Activated CD4-positive, alpha-beta T cell treated with anti-CD3 and anti-CD28 coated beads for 24 hours (primary cell): ENCODE results near the gene CACNA1G.
A peak's percentile ranks its signal among the peaks of the same experiment; 100 is the strongest.

Experiments
- DNase-seq, 2 donors: peaks; one replicate each; pipeline ENCODE4 v3.0.0-alpha.2; 2020; ENCODE audit warnings: low read depth in 2 of 2

CACNA1G gene

DNA sequence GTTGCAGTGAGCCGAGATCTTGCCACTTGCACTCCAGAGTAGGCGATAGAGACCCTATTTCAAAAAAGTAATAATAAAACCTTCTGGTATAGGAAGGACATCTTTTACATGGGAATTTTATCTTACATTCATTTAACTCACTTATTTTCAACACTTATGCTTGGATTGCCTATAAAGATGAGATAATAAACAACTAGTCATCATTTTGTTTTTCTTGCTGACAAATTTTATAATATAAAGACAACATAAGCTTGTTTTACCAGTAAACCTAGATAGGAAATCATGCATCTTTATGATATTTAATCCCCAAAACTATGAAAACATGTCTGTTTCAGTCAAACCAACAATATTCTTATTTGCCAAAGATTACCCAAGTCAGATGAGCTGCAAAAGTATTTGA, 91.1 kb downstream of the CACNA1G start:
- no peak for DNase-seq

DNA sequence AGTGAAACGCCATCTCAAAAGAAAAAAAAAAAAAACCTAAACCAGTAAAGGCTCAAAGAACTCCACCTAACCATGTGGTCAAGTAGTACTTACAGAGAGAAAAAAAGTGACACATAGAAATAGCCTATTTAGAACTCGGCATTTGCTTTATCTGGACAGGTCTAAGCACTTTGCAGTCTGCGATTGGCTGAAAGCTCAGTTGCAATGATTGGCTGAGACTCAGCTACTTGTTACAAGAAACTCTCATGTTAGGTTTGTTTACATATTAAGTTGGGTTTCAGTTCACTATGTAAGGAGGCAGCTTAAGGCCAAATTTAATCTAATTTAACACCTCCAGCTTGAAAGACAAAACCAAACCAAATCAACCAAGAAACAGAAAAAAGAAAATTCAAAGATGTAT, 93.2 kb downstream of the CACNA1G start:
- no peak for DNase-seq

DNA sequence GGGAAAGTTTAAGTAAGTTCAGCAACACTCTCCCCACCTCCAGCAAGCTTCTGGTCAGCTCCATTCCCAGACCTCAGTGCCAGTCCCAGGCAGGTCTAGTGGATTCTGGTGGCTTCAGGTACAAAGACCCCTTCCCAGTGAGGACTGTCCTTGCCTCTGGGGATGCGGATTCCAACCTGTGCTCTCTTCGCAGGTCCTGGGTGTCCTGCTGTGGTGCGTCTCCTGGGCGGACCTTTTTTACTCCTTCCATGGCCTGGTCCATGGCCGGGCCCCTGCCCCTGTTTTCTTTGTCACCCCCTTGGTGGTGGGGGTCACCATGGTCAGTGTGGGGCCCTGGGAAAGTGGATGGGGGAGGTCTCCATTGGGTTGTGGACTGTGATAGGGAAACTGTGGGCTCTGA, 96.0 kb downstream of the CACNA1G start:
- no peak for DNase-seq

DNA sequence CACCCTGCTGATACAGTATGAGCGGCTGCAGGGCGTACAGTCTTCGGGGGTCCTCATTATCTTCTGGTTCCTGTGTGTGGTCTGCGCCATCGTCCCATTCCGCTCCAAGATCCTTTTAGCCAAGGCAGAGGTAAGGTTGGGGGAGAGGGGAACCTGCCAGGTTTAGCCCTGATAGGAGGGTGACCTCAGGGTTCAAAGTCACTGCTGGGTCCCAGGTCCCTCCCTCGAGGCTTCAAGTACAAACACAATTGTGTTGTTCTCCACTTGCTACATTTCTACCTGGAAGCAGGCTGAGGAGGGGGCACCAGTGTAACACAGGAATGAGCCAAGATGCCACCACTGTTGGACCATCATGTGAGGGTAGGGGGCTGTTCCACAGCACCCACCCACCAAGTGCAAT, 96.5 kb downstream of the CACNA1G start:
- no peak for DNase-seq

DNA sequence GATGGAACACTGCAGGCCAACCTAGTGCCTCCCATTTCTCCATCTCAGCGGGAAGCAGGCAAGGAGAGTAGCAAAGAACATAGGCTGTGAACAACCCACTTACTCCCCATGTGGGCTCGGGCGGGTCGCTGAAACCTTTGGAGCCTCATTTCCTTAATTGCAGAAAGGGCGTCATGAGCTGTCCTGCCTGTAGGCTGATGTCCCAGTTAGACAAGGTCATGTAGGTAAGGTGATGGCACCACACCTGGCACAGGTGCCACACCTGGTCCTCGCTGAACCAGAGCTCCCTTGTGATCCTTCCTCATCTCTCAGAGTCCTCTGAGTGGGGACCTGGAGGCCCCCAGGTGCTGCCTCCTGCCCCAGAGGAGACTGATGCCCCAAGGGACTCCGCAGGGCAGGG, 97.1 kb downstream of the CACNA1G start:
- DNase-seq = no peak

DNA sequence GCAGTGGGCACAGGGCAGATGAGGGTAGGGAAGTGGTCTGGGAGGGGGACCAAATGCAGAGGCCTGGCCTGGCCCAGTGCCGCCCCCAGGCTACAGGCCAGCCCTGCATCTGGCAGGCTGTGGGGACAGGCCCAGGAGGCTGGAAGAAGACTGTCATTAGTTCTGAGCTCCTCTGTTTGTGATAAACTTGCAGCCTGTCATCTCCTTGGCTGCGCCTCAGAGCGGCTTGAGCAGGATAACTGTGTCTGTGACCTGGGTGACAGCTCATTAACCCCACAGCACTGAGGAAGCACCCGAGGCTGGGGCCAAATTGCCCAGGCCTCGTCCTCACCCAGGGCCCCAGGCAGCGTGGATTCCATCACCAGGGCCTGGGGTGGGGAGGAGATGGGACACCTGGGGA, 98.1 kb downstream of the CACNA1G start:
- no peak for DNase-seq

DNA sequence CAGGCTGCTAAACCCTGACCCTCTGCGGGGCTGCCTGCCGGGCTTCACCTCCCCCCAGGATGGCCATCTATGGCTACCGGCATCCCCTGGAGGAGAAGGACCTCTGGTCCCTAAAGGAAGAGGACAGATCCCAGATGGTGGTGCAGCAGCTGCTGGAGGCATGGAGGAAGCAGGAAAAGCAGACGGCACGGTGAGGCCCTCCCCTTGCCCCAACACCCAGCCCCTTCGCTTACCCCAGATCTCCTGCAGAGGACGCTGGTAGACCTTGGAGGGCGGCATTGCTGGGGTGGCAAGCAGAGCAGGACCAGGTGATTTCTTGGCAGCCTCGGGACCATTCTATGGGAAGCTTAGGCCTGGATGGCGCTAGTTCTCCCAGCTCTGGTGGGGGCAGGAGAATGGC, 98.7 kb downstream of the CACNA1G start:
- no peak for DNase-seq

DNA sequence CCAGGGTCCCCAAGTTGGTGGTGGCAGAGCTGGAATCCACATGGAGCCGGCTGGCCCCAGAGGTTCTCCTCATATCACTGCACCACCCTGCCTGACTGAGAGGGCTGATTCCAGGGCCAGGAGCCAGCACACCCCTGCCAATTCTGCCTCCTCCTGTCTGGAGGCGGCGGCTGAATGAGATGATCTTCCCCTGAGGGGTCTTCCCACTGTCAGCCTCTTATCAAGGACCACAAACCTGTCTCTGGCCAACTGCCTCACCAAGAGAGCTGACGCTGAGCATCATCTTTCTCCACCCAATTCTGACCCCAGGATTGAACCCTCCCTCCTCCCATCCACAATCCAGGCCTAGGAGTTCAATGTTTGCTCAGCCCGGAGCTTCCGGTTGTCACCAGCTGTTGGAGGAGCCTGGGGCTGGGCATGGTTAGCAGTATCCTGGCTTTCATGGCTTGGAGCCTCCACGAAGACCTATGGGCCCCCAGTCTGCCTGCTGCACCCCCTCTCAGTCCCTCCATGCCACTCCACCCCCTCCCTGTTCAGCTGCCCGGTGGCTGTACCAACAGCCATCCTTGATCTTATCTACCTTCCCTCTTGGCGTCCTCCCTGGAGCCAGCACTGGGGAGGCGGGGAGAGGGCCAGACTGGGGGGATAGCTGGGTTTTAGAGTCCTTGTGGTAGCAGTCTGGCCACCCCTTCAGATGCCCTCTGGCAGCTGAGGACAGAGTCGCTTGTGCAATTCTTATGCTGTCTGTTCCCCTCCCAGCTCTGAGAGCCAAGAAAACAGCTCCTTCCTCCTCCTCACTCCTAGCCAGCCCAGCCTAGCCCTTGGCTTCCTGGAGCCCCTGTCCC, 99.7 kb downstream of the CACNA1G start:
- no peak for DNase-seq

DNA sequence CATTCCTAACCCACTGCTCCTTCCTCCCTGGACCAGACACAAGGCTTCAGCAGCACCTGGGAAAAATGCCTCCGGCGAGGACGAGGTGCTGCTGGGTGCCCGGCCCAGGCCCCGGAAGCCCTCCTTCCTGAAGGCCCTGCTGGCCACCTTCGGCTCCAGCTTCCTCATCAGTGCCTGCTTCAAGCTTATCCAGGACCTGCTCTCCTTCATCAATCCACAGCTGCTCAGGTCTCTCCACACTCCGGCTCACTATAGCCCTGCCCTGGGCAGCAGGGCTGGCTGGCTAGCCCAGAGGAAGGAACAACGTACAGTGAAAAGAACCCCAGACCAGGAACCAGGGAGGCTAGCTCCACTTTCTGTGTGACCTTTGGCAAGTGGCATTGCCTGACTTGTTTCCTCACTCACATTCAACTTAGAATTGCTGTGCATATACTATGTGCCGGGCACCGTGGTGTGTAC, 100.4 kb downstream of the CACNA1G start:
- DNase-seq = no peak

DNA sequence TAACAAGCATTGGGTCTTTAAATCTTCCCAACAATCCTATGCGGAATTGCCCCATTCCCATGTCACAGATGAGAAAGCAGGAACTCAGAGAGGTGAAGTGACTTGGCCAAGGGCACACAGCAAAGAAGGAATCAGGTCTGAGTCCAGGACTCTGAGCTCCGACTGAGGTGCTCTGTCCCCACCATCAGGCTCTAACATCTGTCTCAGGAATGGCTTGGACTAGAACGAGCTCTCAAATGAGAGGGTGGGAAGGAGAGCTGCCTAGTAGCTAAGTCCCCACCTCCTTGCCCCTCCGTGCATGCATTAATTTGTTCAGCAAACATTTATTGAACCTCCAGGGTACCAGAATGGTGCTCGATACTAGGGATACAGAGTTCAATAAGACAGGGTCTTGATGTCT, 100.8 kb downstream of the CACNA1G start:
- DNase-seq = no peak

DNA sequence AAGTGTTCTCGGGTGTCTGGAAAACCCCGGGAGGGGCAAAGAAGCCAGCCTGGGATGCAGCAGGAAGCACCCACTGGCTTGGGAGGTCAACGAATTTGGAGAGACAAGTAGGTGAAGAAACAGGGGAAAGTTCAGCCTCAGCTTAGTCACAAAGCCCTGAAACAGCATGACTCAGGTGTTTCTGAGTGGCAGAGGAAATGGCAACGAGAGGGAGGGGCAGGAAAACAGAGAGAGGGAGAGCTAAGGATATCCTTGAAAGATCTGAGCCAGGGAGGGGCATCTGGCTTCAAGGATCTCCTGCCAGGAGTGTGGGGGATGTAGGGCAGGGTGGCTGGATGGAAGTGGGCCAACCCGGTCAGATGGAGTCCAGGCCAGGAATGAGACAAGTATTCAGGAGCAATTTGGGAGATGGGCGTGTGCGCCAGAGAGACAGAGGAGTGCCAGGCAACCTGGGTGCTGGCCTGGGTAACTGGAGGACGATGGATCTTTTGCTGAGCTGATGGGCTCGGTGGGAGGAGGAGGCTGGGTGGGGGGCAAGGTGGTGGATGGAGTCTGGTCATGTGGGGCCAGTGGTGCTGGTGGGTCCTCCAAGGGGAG, 101.4 kb downstream of the CACNA1G start:
- DNase-seq = peak; percentile 9 to 10

DNA sequence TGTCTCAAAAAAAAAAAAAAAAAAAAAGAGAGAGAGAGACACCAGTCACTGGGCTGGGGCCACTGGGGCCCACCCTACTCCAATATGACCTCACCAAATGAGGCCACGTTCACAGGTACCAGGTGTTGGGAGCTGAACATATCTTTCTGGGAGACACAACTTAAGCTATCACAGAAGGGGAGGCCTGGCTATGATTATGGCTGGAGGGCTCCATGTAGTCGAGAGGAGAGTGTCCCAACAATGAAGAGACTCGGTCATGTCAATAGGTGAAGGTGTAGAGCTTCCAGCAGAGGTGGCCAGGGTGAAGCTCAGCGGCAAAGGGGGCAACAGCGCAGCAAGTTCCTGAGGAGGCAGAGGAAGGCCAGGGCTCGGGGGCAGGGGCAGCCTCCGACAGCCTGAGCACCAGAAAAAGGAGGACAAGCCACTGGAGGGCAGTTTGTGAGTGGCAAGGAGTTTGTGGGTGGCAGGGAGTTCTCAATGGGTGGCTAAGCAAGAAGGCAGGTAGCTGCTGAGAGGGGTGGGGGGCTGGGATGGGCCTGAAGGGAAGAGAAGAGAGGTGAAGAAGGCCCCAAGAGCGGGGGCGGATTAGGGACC, 102.2 kb downstream of the CACNA1G start:
- no peak for DNase-seq

DNA sequence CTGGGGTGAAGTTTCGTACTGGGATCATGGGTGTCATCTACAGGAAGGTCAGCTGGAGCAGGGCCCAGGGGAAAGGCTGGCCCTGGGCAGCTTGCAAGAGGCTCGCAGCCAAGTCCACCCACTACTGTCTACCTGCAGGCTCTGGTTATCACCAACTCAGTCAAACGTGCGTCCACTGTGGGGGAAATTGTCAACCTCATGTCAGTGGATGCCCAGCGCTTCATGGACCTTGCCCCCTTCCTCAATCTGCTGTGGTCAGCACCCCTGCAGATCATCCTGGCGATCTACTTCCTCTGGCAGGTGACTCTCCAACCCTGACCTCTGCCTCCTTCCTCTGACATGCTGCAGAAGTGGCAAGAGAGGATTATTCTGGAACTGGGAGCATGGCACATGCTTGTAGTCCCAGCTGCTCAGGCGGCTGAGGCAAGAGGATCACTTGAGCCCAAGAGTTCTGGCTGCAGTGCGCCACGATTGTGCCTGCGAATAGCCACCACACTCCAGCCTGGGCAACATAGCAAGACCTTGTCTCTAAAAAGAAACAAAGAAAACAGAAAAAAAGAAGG, 103.4 kb downstream of the CACNA1G start:
- no peak for DNase-seq

DNA sequence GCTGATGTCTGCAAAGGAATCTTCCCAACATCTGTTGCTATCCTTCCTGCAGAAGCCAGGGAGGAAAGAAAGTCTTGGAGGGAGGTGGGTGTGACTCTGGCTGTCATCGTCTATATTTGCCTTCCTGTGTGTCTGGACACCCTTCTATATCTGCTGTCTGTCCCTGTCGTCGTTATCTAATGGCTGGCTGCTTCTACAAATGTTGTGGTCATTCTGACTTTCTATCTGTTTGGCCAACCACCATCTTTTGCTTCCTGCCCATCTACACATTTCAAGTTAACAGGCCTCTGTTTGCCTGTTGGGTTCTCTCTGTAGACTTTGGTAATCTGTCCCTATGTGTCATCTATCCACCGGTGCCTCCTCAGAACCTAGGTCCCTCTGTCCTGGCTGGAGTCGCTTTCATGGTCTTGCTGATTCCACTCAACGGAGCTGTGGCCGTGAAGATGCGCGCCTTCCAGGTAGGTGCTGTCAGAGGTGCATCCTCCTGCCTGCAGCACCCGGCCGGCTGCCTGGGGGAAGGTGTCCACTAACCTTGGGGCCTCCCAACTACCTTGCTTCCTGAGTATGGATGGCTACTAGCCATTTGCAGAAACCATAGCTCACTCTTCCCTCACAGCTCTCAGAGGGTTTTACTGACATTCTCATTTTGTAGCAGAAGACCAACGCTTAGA, 104.4 kb downstream of the CACNA1G start:
- no peak for DNase-seq

DNA sequence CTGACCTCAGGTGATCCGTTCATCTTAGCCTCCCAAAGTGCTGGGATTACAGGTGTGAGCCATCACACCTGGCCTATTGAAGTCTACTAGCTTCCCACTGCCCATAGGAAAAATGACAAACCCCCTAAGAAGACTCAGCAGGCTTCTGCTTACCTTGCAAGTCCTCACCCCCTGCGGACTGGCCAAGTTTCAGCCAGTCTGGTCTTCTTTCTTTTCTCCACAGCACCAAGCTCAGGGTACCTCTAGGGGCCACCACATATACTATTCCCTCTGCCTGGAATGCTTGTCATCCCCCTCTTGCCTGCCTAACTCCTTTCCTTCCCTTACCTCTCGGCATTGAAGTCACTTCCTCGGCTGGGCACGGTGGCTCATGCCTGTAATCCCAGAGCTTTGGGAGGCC, 105.3 kb downstream of the CACNA1G start:
- no peak for DNase-seq

DNA sequence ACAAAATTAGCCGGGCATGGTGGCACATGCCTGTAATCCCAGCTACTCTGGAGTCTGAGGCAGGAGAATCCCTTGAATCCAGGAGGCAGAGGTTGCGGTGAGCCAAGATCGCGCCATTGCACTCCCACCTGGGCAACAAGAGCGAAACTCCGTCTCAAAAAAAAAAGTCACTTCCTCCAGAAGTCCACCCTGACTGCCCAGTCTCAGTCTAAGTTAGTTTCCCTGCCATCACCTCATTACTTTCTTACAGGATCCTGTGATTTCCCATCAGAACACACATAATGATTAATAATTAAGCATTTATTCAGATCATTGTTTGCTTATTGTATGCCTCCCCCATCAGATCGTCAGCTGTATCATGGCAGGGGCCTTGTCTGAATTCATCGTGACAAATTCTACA, 105.8 kb downstream of the CACNA1G start:
- DNase-seq = no peak

DNA sequence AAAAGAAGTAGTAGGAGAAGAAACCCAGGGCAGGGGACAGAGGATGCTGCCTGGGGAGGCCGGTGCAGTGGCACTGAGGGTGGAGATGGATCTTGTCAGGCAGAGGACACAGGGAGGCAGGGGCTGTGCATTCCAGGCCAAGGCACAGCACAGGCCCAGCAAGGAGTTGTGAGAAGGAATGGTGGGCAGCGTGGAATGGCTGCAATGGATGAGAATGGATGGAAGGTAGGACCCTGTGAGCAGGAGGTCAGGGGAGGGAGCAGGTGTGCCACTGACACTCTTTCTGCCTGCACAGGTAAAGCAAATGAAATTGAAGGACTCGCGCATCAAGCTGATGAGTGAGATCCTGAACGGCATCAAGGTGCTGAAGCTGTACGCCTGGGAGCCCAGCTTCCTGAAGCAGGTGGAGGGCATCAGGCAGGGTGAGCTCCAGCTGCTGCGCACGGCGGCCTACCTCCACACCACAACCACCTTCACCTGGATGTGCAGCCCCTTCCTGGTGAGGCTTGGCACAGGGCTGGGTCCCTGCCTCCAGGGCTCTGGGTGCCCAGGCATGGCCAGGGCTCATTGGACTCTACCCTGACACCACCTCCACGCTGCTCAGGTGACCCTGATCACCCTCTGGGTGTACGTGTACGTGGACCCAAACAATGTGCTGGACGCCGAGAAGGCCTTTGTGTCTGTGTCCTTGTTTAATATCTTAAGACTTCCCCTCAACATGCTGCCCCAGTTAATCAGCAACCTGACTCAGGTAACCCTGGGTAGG, 106.9 kb downstream of the CACNA1G start:
- DNase-seq = no peak

DNA sequence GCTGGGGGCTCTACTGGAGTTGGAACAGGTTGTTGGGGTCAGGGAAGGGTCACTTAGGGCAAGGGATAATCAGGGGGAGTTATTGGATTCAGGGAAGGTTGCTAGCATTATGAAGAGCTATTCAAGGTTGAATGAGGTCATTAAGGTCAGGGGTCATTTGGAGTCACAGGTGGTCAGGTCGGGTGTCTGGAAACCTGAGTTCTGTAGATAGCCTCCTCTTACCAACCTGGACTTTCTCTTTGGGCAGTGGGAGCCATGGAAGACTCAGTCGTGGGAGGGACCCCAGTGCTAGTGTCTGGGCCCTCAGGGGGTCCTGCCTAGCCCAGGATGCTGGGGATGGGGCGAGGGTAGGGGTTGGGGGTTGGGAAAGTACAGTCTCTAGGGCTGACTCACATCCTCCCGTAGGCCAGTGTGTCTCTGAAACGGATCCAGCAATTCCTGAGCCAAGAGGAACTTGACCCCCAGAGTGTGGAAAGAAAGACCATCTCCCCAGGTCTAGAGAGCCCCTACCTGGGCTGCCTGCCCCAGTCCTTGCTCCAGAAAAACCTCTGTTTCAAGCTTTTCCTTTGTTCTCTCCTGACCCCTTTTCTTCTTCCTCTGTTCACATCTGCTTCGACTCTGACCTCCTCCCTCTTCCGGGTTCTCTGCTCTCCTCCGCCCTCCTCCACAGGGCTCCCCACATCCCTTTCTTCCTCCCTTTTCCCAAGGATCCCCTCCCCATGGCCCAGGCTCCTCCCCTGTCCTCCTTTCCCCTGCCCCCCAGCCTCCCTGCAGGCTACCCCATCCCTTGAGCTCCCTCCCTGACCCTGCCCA, 107.7 kb downstream of the CACNA1G start:
- DNase-seq = no peak

DNA sequence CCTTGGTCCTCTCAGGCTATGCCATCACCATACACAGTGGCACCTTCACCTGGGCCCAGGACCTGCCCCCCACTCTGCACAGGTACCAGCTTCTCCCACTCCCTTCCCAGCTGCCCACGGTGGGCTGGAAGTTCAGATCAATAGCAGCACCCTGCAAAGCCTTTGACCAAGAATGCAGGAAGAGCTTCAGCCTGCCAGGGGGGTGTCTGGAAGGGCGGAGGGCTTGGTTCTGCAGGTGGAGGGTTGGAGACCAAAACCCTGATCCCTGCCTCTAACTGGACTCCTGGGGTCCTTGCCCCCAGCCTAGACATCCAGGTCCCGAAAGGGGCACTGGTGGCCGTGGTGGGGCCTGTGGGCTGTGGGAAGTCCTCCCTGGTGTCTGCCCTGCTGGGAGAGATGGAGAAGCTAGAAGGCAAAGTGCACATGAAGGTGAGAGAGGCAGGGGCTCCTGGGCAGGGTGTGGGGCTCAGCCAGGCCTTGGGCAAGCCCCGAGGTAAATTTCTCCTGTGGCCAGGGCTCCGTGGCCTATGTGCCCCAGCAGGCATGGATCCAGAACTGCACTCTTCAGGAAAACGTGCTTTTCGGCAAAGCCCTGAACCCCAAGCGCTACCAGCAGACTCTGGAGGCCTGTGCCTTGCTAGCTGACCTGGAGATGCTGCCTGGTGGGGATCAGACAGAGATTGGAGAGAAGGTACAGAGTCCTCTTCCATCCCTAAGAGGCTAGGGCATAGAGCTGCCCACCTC, 108.5 kb downstream of the CACNA1G start:
- no peak for DNase-seq

DNA sequence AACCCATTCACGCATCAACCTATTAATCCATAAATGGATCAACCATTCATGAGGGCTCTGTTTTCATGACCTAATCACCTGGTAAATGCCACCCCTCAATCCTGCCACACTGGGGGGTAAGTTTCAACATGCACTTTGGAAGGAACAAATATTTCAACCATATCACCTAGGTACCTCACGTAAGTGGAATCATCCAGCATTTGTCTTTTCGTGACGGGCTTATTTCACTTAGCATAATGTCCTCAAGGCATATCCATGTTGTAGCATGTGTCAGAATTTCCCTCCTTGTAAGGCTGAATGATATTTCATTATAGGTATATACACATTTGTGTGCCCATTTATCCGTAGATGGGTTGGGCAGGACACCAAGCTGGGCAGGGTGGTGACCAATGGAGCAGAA, 111.6 kb downstream of the CACNA1G start:
- no peak for DNase-seq
